GM12878 (cell line): ENCODE data around the gene IQGAP3. TPM values are rescaled to one million over a fixed set of nuclear protein-coding genes. Genes with fewer than 3 reads are reported as not detected.

Experiments used
- ATAC-seq: fragments of 200-7000 bp; cut with Tn5 transposase; 3 replicates; pipeline ENCODE4 v1.9.1; 2020; ENCODE audit warnings: mild to moderate bottlenecking, moderate library complexity
- BruUV-seq: library from RNA; stranded (reverse); fragments of 400-500 nt; replicated peaks from 2 replicates; lab custom pipeline; 2021; lab: Mats Ljungman, UMichigan
- CTCF ChIA-PET: fragments of 300-600 bp; sonication (Branson Sonifier 250); formaldehyde crosslinking; extraction: SDS; loops from one replicate; lab custom pipeline; 2021; ENCODE audit warnings: inconsistent platforms; lab: Yijun Ruan, JAX
- POLR2A ChIA-PET: fragments of 350-600 bp; formaldehyde crosslinking; extraction: SDS; loops from one replicate; lab custom pipeline; 2021; ENCODE audit warnings: inconsistent platforms; lab: Charles Lee
- RAD21 ChIA-PET: fragments of 300-600 bp; sonication (Branson Sonifier 250); formaldehyde crosslinking; loops from one replicate; lab custom pipeline; 2023; ENCODE audit warnings: antibody characterized with exemption; ENCODE audit not compliant: unreplicated experiment; lab: Charles Lee
- SMC1A ChIA-PET: fragments of 300-600 bp; sonication (Branson Sonifier 250); formaldehyde crosslinking; loops from one replicate; lab custom pipeline; 2023; ENCODE audit not compliant: unreplicated experiment, uncharacterized antibody; lab: Charles Lee
- DNase-seq: peaks from one replicate; pipeline ENCODE4 v3.0.0-alpha.2; 2011; ENCODE audit warnings: low read depth, low spot score
- FAIRE-seq: peaks from 3 replicates; lab custom pipeline; 2011; peaks lifted over from hg19 to GRCh38; lab: Jason Lieb, UNC
- H2AFZ ChIP-seq: 2 replicates; pipeline ENCODE4 v1.6.0; 2011; ENCODE audit warnings: low read depth, low read length, control low read depth; ENCODE audit not compliant: control insufficient read depth
- H3K27ac ChIP-seq: 2 replicates; pipeline ENCODE4 v1.5.1; 2011; ENCODE audit warnings: control low read depth; ENCODE audit not compliant: control insufficient read depth, insufficient read depth
- H3K27me3 ChIP-seq, 2 experiments: replicated peaks in 1 of 2; 2 replicates each; pipeline versions ENCODE4 v1.6.0 to v1.6.1; 2011; ENCODE audit warnings: low read length in 1 of 2; ENCODE audit not compliant: control insufficient read depth in 2 of 2, insufficient read depth in 2 of 2
- H3K36me3 ChIP-seq, 2 experiments: 2 replicates each; pipeline ENCODE4 v1.5.1; 2011; ENCODE audit warnings: low read length in 1 of 2; ENCODE audit not compliant: control insufficient read depth in 2 of 2, insufficient read depth in 2 of 2
- H3K4me1 ChIP-seq: 2 replicates; pipeline ENCODE4 v1.6.1; 2011; ENCODE audit warnings: mild to moderate bottlenecking, low read length, moderate library complexity, mixed read lengths; ENCODE audit not compliant: control insufficient read depth, insufficient read depth
- H3K4me2 ChIP-seq: 2 replicates; pipeline ENCODE4 v1.6.0; 2011; ENCODE audit warnings: control low read depth; ENCODE audit not compliant: control insufficient read depth, insufficient read depth
- H3K4me3 ChIP-seq: fragments of 200-600 bp; sonication (generic); 2 replicates; pipeline ENCODE4 v1.5.1; 2016
- H3K79me2 ChIP-seq: 2 replicates; pipeline ENCODE4 v1.6.0; 2011; ENCODE audit warnings: low read length; ENCODE audit not compliant: control insufficient read depth, insufficient read depth
- H3K9ac ChIP-seq: 2 replicates; pipeline ENCODE4 v1.8.0; 2011; ENCODE audit warnings: low read length, control low read depth, mixed read lengths; ENCODE audit not compliant: control insufficient read depth, insufficient read depth
- H3K9me3 ChIP-seq: replicated peaks from 3 replicates; pipeline ENCODE4 v1.5.1; 2011; ENCODE audit warnings: mild to moderate bottlenecking, low read length; ENCODE audit not compliant: control insufficient read depth, insufficient read depth
- H4K20me1 ChIP-seq: 2 replicates; pipeline ENCODE4 v1.6.0; 2011; ENCODE audit not compliant: control insufficient read depth, insufficient read depth
- BCL11A ChIP-seq: IDR thresholded peaks from 2 replicates; pipeline ENCODE4 v1.6.1; 2011; ENCODE audit warnings: low read depth, low read length
- CTCF ChIP-seq, 3 experiments: IDR thresholded peaks in 2 of 3; conservative IDR thresholded peaks in 1 of 3; 2 replicates each; pipeline ENCODE4 v1.5.1; 2011; ENCODE audit warnings: low read depth in 3 of 3, low read length in 3 of 3, mild to moderate bottlenecking in 3 of 3, control low read depth in 2 of 3, moderate library complexity in 2 of 3, inconsistent platforms in 1 of 3, mixed read lengths in 1 of 3; ENCODE audit not compliant: control insufficient read depth in 2 of 3, insufficient read depth in 1 of 3; ENCODE audit errors: extremely low read depth in 1 of 3
- IRF4 ChIP-seq: IDR thresholded peaks from 2 replicates; pipeline ENCODE4 v1.6.1; 2011; ENCODE audit warnings: low read depth, low read length
- KDM1A ChIP-seq: fragments of 200-600 bp; sonication (generic); IDR thresholded peaks from 2 replicates; pipeline ENCODE4 v1.6.1; 2016; ENCODE audit warnings: borderline replicate concordance
- MXI1 ChIP-seq: fragments of 150-350 bp; IDR thresholded peaks from 2 replicates; pipeline ENCODE4 v1.6.1; 2011; ENCODE audit warnings: low read depth, mild to moderate bottlenecking, inconsistent platforms, low read length, improper control_type of control experiment
- SMC3 ChIP-seq: IDR thresholded peaks from 2 replicates; pipeline ENCODE4 v1.6.1; 2011; ENCODE audit warnings: low read length, improper control_type of control experiment, borderline replicate concordance
- TCF7 ChIP-seq: IDR thresholded peaks from 2 replicates; pipeline ENCODE4 v1.6.1; 2014; ENCODE audit warnings: antibody characterized with exemption, borderline replicate concordance
- ZNF274 ChIP-seq: IDR thresholded peaks from one replicate; pipeline ENCODE4 v1.8.0; 2011; ENCODE audit not compliant: insufficient read length, insufficient read depth
- WGBS: methylation state at CpG from one replicate; pipeline ENCODE4 v1.1.6; 2016; ENCODE audit warnings: low lambda C conversion rate; ENCODE audit not compliant: insufficient replicate concordance, insufficient coverage; ENCODE audit errors: missing lambda C conversion rate; 5-methylcytosine and 5-hydroxymethylcytosine counted together
- in situ Hi-C: fragments of 300-500 bp; cut with MboI; formaldehyde crosslinking; loops from 9 replicates; pipeline ENCODE4 v1.14.3; 2018; ENCODE audit warnings: mixed read lengths
- intact Hi-C: fragments of 100-400 bp; cut with micrococcal nuclease; formaldehyde crosslinking; loops from one replicate; pipeline ENCODE4 v1.14.2; 2022; ENCODE audit not compliant: unreplicated experiment
- polyA plus RNA-seq, 11 experiments: library from polyadenylated mRNA; depleted of rRNA in 4 of 11; unstranded in 6 of 11; stranded (reverse) in 5 of 11; fragments of >200 nt; fragmentation: Nextera tagmentation in 4 of 11; fragmentation: Illumina TruSeq in 1 of 11; extraction: Ambion mirVana in 4 of 11; extraction: Trizol in 1 of 11; gene quantifications; 1 replicate in 1 of 11; 2 replicates in 10 of 11; pipeline versions ENCODE4 v1.2.1 to v1.2.3, GENCODE V29; 2011 to 2016; ENCODE audit warnings: inconsistent platforms in 2 of 11, missing spikeins in 2 of 11, low read depth in 1 of 11
- total RNA-seq, 4 experiments: library from RNA; depleted of rRNA in 3 of 4; stranded (reverse); fragments of >200 nt in 3 of 4; fragmentation: Illumina TruSeq in 1 of 4; extraction: Trizol in 1 of 4; gene quantifications; 2 replicates each; pipeline versions ENCODE4 v1.2.1 to v1.2.3, GENCODE V29; 2013 to 2021

The IQGAP3 gene
- total and polyA plus RNA-seq, 10 of the 15 experiments (the other 5 are each of a cell fraction or from before 2014, with no cell fraction given): 1.1 to 10.7 (median 7.9) TPM

- POLR2A ChIA-PET: no interaction called here
- no peak overlapping the region for H3K4me2 ChIP-seq
- CTCF ChIA-PET: interaction anchor here (1.1 to 3.0 kb wide), 15 partner anchors 8 to 241 kb away, joined by 3 to 16 read pairs (median 5); partner anchors contain the start of genes CRABP2 and NTRK1
- H3K4me1 ChIP-seq: no peaks in the 10 kb centered on the region; the same call in 1 of the 2 replicates
- TF ChIP-seq KDM1A: no peak
- no peak overlapping the region for H3K27ac ChIP-seq
- SMC1A ChIA-PET: interaction anchor here (0.8 to 1.3 kb wide), 2 partner anchors 45 to 65 kb away, joined by 3 to 4 read pairs; no protein-coding TSS in a partner anchor
- H3K27me3 ChIP-seq: peaks cover 10 to 15% of the 10 kb centered on the region in 2 experiments
- intact Hi-C loops (no loop called here), in situ Hi-C loops (no loop called here)
- no peak overlapping the region for H3K4me3 ChIP-seq
- H3K79me2 ChIP-seq: no peaks in the 10 kb centered on the region
- no peak for FAIRE-seq
- RAD21 ChIA-PET: interaction anchor here (1.1 to 1.2 kb wide), 2 partner anchors 39 to 106 kb away, joined by 3 read pairs; no protein-coding TSS in a partner anchor
- BruUV-seq: no TSS peak
- H3K9ac ChIP-seq: no peak overlapping the region
- no peaks in the 10 kb centered on the region for H4K20me1 ChIP-seq
- H3K36me3 ChIP-seq: no peaks in the 10 kb centered on the region
- no peak for DNase-seq
- ATAC-seq: no peak
- no peaks in the 10 kb centered on the region for H3K9me3 ChIP-seq
- H2AFZ ChIP-seq: no peak overlapping the region
- WGBS: 2% methylated on average over 6 of the region's 6 CpGs
Measured at GRCh38 chr1:156619582-156619955, 47.2 kb upstream of the IQGAP3 start.

- in situ Hi-C loops: no loop called here
Measured at GRCh38 chr1:156618853-156619581, 46.7 kb upstream of the IQGAP3 start, which contains the start of gene HAPLN2. TSS of gene HAPLN2 (plus strand) at chr1:156619415. CDS start at chr1:156623491, 4,076 bp downstream.

More at GRCh38 chr1:156618853-156619581, 46.7 kb upstream of the IQGAP3 start, which contains the start of gene HAPLN2:
- DNase-seq (no peak), ATAC-seq (peak; percentile 68), FAIRE-seq (peak; percentile 76)
- Histone ChIP-seq H3K9ac (no peak within 1 kb of the TSS), H2AFZ (no peak within 1 kb of the TSS), H3K4me3 (no peak within 1 kb of the TSS), H3K27me3 (peaks cover 10% of the 10 kb centered on the region in 2 experiments), H4K20me1 (no peaks in the 10 kb centered on the region), H3K79me2 (no peaks in the 10 kb centered on the region), H3K36me3 (no peaks in the 10 kb centered on the region), H3K9me3 (no peaks in the 10 kb centered on the region), H3K27ac (no peak within 1 kb of the TSS), H3K4me1 (no peaks in the 10 kb centered on the region; the same call in 1 of the 2 replicates), H3K4me2 (no peak within 1 kb of the TSS)
- CTCF ChIA-PET: interaction anchor here (1.2 to 3.0 kb wide), 11 partner anchors 8 to 233 kb away, joined by 3 to 16 read pairs (median 5); partner anchors contain the start of gene CRABP2
- SMC1A ChIA-PET: interaction anchor here (0.8 kb wide), 1 partner anchor 45 kb away, joined by 3 read pairs; no protein-coding TSS in a partner anchor
- WGBS: 6% methylated on average over 7 of the region's 7 CpGs
- no TSS peak for BruUV-seq
- intact Hi-C loops: no loop called here
- RAD21 ChIA-PET: interaction anchor here (1.1 kb wide), 1 partner anchor 38 kb away, joined by 3 read pairs; no protein-coding TSS in a partner anchor
- TF ChIP-seq IRF4 (no peak), ZNF274 (no peak), TCF7 (no peak), CTCF (IDR thresholded peaks at IDR 0.05 in 2 of 3, conservative IDR thresholded peaks at IDR 0.05 in 1 of 3; ENCODE audit: control insufficient read depth in 2 of 3, extremely low read depth in 1 of 3, insufficient read depth in 1 of 3, low read depth in 3 of 3, low read length in 3 of 3) (peak; percentile 48 to 60 (median 53)), MXI1 (no peak), SMC3 (peak; percentile 27; the same call in 1 of the 2 replicates), BCL11A (no peak)
- POLR2A ChIA-PET: no interaction called here
